Skeletal muscle satellite cell (primary cell): Measurements from ENCODE around the gene HS3ST6.
A peak's percentile ranks its signal among the peaks of the same experiment; 100 is the strongest.
"Not testable (repeated sequence)": the region's sequence is repeated elsewhere in the genome, so short reads cannot be mapped to it uniquely, and the experiment has no call there.

Source experiments
- H3K27me3 ChIP-seq: 2 replicates; pipeline ENCODE4 v1.7.0; 2013; ENCODE audit warnings: low read length; ENCODE audit not compliant: control insufficient read depth, insufficient read depth
- H3K36me3 ChIP-seq: 2 replicates; pipeline ENCODE4 v1.7.0; 2013; ENCODE audit warnings: mild to moderate bottlenecking, control low read depth, low read length; ENCODE audit not compliant: insufficient read depth
- H3K4me1 ChIP-seq: 2 replicates; pipeline ENCODE4 v1.7.0; 2013; ENCODE audit warnings: low read length; ENCODE audit not compliant: control insufficient read depth, insufficient read depth
- H3K4me2 ChIP-seq: 2 replicates; pipeline ENCODE4 v1.7.0; 2013; ENCODE audit warnings: mild to moderate bottlenecking, low read length
- H3K4me3 ChIP-seq: 2 replicates; pipeline ENCODE4 v1.7.0; 2013; ENCODE audit warnings: low read length
- H3K9ac ChIP-seq: 2 replicates; pipeline ENCODE4 v1.7.0; 2013; ENCODE audit warnings: mild to moderate bottlenecking, low read depth, low read length, moderate library complexity
- H3K9me3 ChIP-seq: replicated peaks from 2 replicates; pipeline ENCODE4 v1.7.0; 2013; ENCODE audit warnings: mild to moderate bottlenecking, control low read depth, low read length

Gene HS3ST6

GRCh38 chr16:1945559-1946391 lies 27.6 kb upstream of the HS3ST6 start:
- Histone ChIP-seq H3K4me3 (no peak overlapping the region), H3K4me1 (peaks cover 22% of the 10 kb centered on the region), H3K9ac (no peak overlapping the region), H3K9me3 (no peaks in the 10 kb centered on the region), H3K27me3 (no peaks in the 10 kb centered on the region), H3K4me2 (no peak overlapping the region), H3K36me3 (peaks cover 1% of the 10 kb centered on the region)

GRCh38 chr16:1944612-1945199 lies 26.5 kb upstream of the HS3ST6 start:
- Histone ChIP-seq H3K36me3 (peaks cover 8% of the 10 kb centered on the region), H3K9me3 (no peaks in the 10 kb centered on the region), H3K4me3 (no peak overlapping the region), H3K4me2 (peak overlapping the region; percentile 23), H3K9ac (no peak overlapping the region), H3K4me1 (peaks cover 22% of the 10 kb centered on the region), H3K27me3 (no peaks in the 10 kb centered on the region)

GRCh38 chr16:1942810-1943726 lies 24.9 kb upstream of the HS3ST6 start, which contains the start of gene MSRB1:
TSS of gene MSRB1 (minus strand) at chr16:1943199. CDS start at chr16:1943156, 43 bp downstream.
- peak within 1 kb of the TSS; percentile 93 for H3K4me3 ChIP-seq
- no peaks in the 10 kb centered on the region for H3K27me3 ChIP-seq
- peaks cover 22% of the 10 kb centered on the region for H3K4me1 ChIP-seq
- H3K4me2 ChIP-seq = peak within 1 kb of the TSS; percentile 95
- H3K36me3 ChIP-seq = peaks cover 22% of the 10 kb centered on the region
- H3K9ac ChIP-seq = peak within 1 kb of the TSS; percentile 87
- H3K9me3 ChIP-seq = no peaks in the 10 kb centered on the region

GRCh38 chr16:1942047-1942809 lies 24.0 kb upstream of the HS3ST6 start:
- Histone ChIP-seq H3K4me1 (peaks cover 22% of the 10 kb centered on the region), H3K27me3 (no peaks in the 10 kb centered on the region), H3K36me3 (peaks cover 25% of the 10 kb centered on the region), H3K4me3 (peak overlapping the region; percentile 93), H3K4me2 (peak overlapping the region; percentile 95), H3K9ac (peak overlapping the region; percentile 87), H3K9me3 (no peaks in the 10 kb centered on the region)

GRCh38 chr16:1941162-1942046 lies 23.2 kb upstream of the HS3ST6 start:
- H3K4me3 ChIP-seq = peak overlapping the region; percentile 93
- peak overlapping the region; percentile 87 for H3K9ac ChIP-seq
- no peaks in the 10 kb centered on the region for H3K27me3 ChIP-seq
- peaks cover 25% of the 10 kb centered on the region for H3K36me3 ChIP-seq
- peak overlapping the region; percentile 95 for H3K4me2 ChIP-seq
- H3K4me1 ChIP-seq = peaks cover 22% of the 10 kb centered on the region
- no peaks in the 10 kb centered on the region for H3K9me3 ChIP-seq

GRCh38 chr16:1940273-1941161 lies 22.3 kb upstream of the HS3ST6 start:
- peaks cover 23% of the 10 kb centered on the region for H3K4me1 ChIP-seq
- H3K9ac ChIP-seq = no peak overlapping the region
- no peaks in the 10 kb centered on the region for H3K9me3 ChIP-seq
- H3K4me3 ChIP-seq = no peak overlapping the region
- peaks cover 25% of the 10 kb centered on the region for H3K36me3 ChIP-seq
- no peak overlapping the region for H3K4me2 ChIP-seq
- no peaks in the 10 kb centered on the region for H3K27me3 ChIP-seq

DNA sequence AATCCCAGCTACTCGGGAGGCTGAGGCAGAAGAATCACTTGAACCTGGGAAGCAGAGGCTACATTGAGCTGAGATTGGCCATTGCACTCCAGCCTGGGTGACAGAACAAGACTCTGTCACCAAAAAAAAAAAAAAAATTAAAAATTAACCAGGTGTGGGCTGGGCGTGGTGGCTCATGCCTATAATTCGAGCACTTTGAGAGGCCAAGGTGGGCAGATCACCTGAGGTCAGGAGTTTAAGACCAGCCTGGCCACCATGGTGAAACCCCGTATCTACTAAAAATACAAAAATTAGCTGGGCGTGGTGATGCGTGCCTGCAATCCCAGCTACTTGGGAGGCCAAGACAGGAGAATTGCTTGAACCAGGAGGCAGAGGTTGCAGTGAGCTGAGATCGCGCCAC lies 21.6 kb upstream of the HS3ST6 start:
- H3K4me3 ChIP-seq, H3K9me3 ChIP-seq, H3K27me3 ChIP-seq, H3K4me2 ChIP-seq, H3K9ac ChIP-seq: not testable (repeated sequence)
- Histone ChIP-seq H3K4me1 (peaks cover 25% of the 10 kb centered on the region), H3K36me3 (peaks cover 25% of the 10 kb centered on the region)

DNA sequence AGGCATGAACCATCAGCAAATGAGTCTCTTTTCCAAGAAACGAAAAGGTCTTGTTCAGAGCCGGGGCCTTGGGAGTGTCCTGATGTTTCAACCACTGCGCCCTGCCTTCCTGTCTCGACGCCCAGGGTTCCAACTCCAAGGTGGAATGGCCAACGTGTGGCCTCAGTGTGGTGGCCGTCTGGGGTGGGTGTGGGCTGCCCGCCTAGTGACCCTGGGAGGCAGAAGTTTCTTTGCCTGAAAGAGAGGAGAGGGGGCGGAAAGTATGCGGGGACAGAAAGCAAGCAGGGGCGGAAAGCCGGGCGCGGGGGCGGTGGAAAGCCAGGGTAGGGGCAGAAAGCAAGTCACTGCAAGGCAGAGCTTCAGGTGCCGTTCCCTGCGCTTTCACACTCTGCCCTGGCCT lies 20.7 kb upstream of the HS3ST6 start:
- H3K9me3 ChIP-seq = no peaks in the 10 kb centered on the region
- H3K9ac ChIP-seq = no peak overlapping the region
- no peak overlapping the region for H3K4me2 ChIP-seq
- H3K4me1 ChIP-seq = peaks cover 22% of the 10 kb centered on the region
- peaks cover 25% of the 10 kb centered on the region for H3K36me3 ChIP-seq
- no peaks in the 10 kb centered on the region for H3K27me3 ChIP-seq
- no peak overlapping the region for H3K4me3 ChIP-seq

- Histone ChIP-seq H3K4me1 (peaks cover 16% of the 10 kb centered on the region), H3K36me3 (peaks cover 25% of the 10 kb centered on the region), H3K4me2 (no peak overlapping the region), H3K9ac (no peak overlapping the region), H3K27me3 (peaks cover 3% of the 10 kb centered on the region), H3K9me3 (no peaks in the 10 kb centered on the region), H3K4me3 (no peak overlapping the region)
Observed at GRCh38 chr16:1938316-1938715, 20.1 kb upstream of the HS3ST6 start.
